Suprapubic skin (tissue), 3 donors: ENCODE results near the gene SPATA13.

ENCODE experiments used
- CTCF ChIP-seq, 2 donors: fragments of 200-600 bp in 1 of 2; fragments of 450-650 bp in 1 of 2; sonication (generic) in 1 of 2; IDR thresholded peaks; one replicate each; pipeline ENCODE4 v1.5.1; 2016 to 2019; ENCODE audit warnings: antibody characterized with exemption in 2 of 2, mild to moderate bottlenecking in 1 of 2, moderate library complexity in 1 of 2
- POLR2A ChIP-seq, 2 donors: fragments of 450-650 bp; IDR thresholded peaks; one replicate each; pipeline ENCODE4 v1.6.1; 2017; ENCODE audit warnings: antibody characterized with exemption in 2 of 2, mild to moderate bottlenecking in 2 of 2, moderate library complexity in 2 of 2

DNA sequence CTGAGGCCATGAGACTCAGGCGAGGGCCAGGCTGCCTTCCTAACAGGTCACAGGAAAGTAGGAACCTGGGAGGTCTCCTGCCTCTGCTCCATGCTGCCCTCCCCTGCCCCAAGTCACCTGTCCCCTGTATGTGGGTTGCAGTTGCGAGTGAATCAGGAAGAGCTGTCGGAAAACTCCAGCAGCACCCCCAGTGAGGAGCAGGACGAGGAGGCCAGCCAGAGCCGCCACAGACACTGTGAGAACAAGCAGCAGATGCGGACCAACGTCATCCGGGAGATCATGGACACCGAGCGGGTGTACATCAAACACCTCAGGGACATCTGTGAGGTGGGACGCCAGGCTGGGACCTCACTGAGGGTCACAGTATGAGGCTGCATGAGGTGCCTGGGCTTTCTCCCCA, 126.1 kb downstream of the SPATA13 start:
- TF ChIP-seq CTCF (IDR thresholded peaks at IDR 0.05) (no peak), POLR2A (IDR thresholded peaks at IDR 0.05) (no peak)
